Amniotic stem cell (primary cell): ENCODE measurements around the gene DHRS12.

Source experiments
- DNase-seq: peaks from one replicate; lab custom pipeline; 2025; lab: John Stamatoyannopoulos, UW

DHRS12 gene, protein sequence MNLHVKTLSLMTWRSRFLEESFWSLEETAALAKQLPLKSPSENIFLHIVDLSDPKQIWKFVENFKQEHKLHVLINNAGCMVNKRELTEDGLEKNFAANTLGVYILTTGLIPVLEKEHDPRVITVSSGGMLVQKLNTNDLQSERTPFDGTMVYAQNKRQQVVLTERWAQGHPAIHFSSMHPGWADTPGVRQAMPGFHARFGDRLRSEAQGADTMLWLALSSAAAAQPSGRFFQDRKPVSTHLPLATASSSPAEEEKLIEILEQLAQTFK

DNA sequence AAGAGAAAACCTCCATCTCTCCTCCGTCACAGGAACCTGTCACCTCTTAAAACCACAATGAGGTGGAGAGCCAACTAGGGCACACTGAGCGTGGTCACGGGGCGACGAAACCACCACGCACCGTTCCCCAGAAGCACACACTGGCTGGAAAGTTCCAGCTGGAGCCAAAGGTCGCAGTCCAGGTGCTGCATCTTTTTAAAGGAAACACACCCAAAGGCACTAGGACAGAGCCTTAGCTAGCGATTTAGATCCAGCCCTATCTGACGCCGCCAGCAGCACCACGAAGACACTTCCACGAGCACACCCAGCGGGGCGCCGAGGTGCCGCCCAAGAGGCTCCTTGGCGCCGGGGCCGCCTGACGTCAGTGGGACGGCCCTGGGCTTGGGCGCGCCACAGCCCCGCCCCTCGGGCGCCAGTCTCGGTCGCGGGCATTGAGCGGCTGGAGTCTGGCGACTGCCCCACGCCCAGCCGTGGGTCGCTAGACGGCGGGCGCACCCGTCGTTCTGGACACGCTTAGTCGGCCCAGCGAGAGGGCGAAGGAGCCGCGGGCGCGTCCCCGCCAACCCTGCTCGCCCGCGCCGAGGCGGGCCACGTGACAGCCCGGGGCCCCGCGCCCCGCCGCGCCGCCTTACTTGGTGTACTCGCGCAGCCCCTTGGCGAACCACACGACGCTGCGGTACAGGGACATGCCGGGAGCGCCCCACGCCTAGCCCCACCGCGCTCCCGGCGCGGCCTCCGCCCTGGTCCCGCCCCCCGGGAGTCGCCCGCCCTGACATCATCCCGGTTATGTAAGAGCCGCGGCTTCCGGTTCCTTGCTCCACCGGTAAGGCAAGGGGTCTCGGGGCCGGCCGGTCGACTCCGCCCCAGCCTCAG is at the start of gene DHRS12:
Gene DHRS12, minus strand, starts transcription at position 742 of the 873 bp plus-strand sequence. CDS start 4,504 bp downstream, outside the sequence.
- peak; percentile 55 for DNase-seq

DNA sequence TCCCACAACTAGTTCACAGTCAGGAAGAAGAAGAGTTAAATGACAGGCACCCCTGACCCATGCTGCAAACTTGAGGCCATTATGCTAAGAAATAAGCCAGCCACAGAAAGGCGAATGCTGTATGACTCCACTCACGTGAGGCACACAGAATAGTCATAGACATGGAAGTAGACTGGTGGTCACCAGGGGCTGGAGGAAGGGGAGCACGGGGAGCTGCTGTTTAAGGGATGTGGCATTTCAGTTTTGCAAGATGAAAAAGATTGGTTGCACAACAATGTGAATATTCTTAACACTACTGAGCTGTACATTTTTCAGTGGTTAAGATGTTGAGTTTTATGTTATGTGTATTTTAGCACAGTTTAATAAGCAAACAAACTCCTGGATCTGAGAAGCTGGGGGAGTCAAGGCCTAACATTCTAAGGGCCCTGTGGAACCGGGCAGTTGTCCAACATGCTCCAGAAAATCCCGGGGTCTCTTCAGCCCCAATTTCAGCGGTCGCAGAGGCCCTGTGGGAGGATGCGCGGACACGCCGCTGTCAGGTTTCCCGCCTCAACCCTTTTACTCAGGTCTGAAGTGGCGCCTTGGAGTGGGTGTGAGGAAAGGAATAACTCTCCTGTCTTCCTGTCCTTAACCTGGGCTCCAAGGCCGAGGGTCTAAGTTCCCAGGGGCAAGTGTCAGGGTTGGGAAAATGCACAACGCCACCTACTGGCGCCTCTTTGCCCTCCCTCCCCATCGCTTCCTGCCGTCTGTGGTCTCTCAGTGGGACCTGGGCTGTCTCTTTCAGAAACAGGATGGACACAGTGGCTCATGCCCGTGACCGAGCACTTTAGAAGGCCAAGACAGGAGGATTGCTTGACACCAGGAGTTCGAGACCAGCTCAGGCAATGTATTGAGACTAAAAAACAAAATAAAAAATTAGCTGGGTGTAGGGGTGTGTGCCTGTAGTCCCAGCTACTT is 45.5 kb upstream of the DHRS12 start:
- no peak for DNase-seq

DNA sequence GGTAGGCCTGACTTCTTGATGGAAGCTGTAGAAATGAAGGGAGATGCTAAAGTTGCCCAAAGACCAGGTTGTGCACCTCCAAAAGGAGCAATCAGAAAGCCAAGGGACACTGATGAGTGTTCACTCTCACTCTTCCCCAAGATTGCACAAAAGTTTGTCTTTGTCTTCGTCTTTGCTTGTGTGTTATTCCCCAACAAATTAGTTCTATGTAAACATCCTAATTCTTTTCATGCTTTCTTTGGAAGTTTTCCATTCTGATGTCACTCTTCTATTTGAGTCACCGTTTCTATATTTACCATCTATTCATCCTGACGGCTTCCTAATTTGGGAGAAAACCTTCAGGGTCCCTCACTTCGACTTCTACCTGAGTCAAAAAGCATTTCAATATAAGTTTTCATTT is 44.7 kb upstream of the DHRS12 start:
- DNase-seq, result no peak

DNA sequence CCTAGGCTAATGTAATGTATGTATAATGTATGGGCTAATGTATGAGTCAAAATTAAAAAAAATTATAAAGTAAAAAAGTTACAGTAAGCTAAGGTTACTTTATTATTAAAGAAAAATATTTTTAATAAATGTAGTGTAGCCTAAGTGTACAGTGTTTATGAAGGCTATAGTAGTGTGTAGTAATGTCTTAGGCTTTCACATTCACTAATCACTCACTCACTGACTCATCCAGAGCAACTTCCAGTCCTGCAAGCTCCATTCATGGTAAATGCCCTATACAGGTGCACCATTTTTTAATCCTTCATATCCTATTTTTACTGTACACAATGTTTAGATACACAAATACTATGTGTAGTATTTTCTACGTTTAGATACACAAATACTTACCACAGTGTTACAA is 42.8 kb upstream of the DHRS12 start:
- no peak for DNase-seq

DNA sequence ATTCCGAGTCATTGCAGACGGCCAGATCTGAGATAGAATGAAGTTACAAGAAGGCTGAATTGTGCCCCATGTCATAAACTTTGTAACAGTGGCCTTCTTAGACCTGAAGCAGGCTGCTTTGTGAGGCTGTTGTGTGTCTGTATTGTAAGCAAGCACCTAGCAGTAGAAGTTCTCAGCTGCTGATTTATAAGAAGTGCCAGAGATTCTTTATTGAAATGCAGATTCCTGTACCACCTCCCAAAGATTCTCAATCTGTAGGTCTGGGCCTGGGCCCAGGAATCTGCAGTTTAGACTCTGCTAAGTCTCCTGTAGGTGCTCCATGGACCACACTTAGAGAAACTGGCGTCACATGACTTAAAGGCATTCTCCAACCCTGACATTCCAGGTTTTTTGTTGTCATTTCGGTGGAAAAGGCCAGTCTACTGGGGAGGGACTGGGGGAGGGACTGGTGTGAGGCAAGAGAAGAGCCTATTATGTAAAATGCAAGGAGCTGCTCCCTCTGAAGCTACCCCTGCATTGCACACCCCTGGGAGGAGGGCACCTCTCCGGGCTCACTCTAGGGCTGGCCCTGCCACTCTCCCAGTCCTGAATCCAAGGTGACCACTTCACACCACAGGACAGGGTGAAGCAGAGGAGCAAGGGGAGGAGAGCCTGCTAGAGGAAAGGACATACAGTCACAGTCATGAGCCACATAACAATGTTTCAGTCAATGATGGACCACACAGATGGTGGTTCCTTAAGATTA is 41.8 kb upstream of the DHRS12 start:
- DNase-seq, result no peak

DNA sequence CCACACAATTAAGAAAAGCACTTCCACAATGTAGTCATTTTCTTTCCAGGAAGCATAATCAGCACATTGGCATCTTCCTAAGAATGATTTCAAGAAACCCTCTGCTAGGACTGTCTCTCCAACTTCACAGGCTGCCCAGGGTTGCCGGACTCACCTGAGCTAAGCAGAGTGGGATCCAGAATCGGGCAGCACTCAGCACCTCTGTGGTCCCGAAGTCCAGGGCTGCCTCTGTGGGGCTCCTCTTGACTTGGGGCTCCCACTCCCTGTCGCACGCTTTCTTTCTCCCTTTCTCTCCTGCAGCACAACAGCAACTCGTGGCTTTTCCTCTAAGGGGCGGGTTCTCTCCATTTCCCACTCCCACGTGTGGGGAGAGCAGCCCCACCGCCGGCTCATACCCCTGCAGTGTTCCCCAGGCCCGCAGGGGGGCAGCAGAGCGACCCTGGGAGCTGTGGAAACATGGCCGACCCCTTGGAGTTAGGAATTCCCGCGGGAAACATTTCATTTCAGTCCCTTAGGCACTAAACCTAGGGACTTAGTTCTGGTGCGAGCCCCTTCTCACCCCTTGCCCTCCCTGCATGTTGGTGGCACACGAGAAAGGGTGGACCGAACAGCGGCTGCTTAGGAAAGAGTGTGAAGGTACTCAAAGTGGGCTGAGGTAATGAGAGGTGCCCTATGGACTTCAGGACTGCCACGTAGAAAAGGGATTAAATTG is 41.1 kb upstream of the DHRS12 start, which contains the start of gene TMEM272:
Gene TMEM272, minus strand, starts transcription at position 316 of the 712 bp plus-strand sequence. CDS start 6,647 bp downstream, outside the sequence.
- DNase-seq, result no peak

DNA sequence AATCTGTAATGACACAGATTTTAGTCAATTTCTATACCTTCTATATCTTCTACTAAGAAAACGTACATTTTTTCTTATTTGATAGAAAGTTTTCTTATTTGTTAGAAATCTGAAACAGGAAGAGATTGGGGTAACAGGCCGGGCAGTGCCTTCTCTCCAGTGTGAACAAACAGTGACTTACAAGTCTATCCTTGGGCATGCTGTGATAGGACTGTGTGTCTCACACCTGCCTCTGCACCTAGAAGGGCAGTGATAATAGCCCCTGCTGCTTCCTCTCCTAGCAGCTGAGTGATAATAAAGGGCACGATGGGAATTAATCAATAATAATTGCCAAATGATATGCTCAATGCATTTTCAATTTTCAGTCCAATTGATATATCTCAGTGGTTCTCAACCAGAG is 39.6 kb upstream of the DHRS12 start:
- no peak for DNase-seq

DNA sequence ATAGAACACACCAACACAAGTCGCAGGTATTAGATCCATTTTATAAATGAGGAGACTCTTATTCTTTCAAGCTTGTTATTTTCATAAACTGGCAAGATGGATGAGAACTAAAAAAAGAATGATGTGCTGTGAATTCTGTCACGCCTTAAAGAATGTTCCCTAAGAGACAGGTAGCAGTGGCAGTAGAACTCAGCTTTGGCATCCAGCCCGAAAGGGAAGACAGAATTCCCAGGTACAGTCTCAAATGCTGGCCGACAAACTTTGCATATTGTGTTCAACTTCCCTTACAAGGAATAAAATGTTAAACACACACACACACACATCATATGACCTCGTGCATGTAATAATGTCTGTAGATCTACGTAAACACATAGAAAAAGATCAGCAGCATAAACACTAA is 37.8 kb upstream of the DHRS12 start:
- DNase-seq, result no peak

DNA sequence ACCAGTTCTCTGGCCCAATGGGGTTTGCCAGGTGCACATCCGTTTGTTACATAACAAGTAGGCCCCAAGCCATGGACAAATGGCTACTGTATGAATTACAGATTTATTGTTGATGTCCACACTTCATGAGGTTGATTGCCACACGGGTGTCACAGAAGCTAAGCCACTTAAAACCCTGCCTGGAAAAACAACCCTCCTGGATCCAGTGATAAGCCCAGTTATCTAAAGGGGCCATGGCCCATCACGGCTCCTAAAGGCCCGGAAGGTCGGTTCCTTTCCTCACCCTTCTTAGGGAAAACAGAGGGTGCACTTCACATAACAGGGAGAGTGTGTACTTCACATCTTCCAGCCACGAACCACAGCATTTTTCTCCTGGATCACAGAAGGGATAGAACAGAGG is 37.0 kb upstream of the DHRS12 start:
- DNase-seq, result no peak

DNA sequence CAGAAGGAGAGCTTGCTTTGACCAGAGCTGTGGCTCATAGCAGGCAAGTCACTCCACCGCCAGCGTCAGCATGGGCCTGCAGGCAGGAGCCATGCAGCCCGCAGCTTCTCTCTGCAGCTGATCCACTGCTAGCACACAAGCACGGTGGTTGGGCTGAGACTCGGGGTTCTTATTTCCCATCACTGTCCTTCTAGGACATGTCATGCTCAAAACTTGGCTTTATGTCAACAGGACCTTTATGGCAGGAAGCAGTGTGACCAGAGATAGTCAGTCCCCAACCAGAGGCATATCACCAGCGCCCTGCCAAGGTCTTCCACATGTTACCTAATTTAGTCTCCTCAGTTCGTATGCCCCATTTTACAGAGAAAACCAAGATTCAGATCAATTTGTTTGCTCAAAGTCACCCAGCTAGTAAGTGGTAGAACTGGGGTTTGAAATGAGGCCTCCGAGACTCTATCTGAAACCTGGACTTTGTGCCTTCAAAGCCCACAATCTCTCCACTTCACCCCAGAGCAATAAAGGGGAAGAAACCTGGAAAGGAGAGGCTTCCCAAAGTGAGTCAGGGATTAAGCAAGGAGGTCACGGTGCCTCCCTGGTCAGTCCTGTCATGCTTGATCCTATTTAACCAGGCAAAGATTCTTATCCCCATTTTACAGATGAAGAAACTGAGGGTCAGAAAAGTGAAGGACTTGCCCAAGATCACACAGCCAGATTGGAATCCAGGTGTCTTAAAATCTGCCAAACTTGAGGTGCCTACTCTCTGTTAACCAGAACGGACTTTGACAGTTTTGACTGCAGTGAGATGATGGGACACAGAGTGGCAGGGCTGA is 36.0 kb upstream of the DHRS12 start:
- no peak for DNase-seq

DNA sequence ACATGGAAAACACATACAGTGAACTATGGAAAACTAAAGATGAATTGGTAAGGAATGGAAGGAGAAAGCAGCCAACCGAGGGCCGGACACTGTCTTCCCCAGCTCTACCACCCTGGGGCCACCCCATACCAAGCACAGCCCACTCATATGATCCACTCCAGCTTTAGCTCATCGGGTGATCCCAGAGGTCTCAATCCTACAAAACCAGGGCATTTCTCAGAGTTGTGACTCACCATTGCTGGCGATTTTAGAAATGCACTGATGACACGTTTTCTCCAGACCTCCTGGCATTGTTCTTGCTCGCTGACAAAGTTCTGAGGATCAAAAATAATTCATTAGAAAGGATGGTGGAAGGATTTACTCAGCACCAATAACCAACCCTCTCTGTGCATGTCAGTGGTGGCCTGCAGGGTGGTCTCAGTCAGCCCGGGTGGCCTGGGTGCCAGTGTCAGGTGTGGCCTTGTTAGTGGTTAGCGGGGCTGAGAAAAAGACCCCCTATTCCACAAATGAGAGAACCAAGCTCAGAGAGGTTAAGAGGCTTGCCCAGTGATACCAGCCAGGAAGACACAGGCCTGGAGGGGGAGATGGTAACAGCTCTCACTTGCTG is 34.4 kb upstream of the DHRS12 start:
- DNase-seq, result no peak

DNA sequence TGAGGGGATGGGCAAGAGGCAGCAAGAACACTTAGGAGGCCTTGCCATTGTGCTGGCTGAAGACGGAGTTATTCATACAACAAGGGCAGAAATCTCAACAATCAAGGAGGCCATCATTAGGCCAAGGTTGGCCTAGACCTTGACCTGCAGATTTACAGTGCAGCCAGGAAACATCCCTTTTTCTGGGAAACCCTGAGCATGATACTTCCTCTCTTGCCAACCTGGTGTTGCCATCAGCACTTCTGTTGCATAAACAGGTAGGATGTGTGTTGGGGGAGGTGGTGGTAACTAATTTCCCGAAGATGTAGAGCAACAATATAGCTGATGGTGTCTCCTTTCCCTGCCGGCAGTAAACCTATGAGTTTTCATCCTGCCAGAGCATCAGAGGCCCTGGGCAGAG is 33.1 kb upstream of the DHRS12 start:
- no peak for DNase-seq

DNA sequence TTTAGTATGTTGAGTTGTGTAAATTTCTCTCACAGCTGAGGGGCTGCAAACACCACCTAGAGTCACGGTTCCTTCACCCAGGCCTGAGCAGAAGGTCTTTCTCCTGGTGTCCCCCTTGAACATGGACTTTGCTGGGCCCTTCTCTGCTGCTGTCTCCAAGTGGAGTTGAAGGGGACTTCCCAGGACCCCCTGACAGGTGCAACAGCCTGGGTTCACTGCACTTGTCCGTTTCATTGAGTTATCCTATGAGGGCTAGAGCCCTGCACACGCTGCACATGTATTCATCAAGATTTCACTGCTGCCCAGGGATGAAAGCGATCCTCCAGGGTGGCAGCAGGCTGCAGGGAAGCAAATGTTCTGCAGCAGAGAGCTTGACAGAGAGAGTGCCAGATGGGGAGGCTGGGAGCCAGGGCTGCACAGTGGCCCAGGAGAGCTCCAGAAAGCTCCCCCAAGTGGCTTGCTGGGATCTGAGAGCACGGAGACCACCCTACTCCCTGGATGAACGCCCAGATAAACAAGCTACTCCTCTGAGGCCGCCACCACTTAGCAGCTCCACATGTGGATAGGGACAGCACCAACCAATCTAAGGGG is 30.7 kb upstream of the DHRS12 start:
- no peak for DNase-seq

DNA sequence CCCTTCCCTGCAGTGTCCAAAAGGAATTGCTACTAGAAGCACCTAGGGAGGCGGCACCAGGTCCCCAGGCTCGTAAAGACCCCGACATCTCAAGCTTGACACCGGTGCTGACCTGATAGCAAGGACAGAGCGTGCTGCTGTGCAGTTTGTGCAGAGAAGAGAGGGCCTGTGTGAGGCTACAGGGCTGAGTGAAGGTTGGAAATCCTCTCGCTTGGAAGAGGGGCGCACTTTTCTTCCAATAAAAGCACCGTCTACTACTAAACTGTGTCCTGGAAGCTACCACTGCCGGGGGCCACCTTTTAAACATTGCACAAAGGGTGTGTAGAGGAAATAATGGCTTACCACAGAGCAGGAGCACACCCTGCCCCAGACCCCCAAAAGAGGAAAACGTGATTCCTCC is 30.0 kb upstream of the DHRS12 start:
- no peak for DNase-seq

DNA sequence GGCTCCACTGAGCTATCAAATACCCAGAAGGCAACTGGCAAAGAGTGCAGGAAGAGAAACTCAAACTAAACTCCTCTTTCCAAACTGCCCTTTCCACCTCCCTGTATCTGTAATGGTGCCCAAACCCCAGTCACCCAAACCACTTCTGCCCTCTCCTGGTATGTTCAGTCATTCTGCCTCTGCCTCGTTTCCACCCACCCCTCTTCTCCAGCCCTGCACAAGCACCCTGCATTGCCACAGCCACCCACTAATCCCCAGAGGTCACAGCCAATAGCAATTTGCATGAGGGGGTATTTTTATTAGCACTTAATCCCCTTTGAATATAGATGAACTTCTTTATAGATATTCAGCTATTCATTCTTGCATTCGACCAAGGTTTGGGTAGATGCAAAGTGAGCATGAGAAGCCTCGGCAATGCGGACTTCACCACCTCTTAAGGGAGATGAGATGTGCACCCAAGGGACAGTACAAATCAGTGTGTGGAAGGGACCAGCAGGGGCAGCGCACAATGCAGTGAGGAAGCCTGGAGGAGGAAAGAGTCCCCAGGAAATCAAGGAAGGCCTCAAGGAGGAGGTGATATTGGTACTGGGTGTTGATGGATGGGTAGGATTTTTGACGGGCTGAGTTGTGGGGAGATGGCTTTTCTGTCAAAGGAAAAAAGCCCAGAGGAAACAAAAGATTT is 28.6 kb upstream of the DHRS12 start:
- no peak for DNase-seq

DNA sequence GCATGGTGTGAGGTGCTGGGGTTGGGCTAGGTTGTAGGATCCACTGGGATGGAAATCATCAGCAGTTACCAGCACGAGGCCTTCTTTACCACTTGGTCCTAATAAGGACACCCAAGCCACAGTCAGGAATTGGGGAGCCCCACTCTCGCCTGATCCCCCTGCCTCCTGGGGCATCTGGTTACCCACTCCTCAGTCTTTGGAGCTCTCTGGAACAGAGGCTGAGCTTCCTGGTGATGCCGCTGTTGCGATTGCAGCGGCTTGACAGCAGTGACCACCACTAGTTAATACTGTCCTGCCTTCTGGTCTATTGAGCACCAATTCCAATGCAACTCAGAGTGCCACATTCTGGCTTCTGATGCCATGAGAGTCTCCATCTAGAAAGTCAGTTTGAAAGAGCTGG is 27.6 kb upstream of the DHRS12 start:
- DNase-seq, result no peak

DNA sequence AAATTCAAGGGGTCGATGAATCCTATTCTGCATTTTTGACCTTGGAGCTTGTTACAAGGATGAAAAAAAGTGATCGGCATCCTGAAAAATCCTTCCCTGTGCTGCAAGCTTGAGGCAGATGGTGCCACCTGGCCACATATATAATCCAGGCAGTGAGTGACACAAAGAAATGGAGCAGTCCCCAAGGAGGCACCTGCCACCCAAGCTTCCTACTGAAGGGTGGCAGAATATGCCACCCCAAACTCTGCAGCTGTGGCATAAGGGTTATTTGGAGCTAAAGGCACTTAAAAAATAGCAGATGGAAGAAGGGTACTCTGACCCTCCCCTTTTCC is 25.6 kb upstream of the DHRS12 start:
- DNase-seq, result no peak

DNA sequence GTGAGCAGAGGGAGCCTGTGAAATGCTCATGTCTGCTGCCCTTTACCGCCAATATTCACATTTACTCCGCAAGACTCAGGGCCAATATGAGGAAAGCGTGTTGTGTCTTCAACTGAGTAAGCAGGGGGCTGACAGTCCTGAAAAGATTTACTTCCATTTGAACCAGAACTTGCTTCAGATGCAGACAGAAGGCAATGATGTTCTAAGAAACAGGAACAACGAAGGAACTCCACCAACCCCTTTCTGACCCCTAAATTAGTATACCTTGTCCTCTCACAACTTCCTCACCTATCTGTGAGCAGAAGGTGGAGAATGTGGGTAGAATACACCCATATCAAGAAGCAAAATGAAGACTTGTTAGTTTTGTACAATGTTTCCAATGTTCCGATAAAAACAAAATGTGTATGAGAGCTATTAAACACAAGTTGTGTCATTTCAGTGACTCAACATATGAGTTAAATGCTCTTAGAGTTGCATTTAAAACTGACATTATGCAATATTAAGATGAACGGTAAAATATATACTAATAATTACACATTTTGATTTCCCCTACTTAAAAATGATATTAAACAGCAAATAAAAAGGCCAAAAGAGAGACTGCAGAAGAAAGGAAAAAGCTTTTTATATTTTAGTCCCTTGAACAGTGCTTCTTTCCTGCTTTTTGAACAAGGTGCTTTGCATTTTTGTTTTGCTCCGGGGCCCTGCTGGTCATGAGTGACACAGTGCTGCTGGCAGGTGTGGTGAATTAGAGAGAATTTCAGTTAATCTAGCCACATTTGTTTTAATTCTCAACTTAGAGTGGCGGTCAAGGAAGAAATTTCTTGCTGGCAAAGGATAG is 25.0 kb upstream of the DHRS12 start:
- no peak for DNase-seq
